ENCODE results near the gene RUFY1. TPM values are rescaled to one million over a fixed set of nuclear protein-coding genes. Genes with fewer than 3 reads are reported as not detected.

RUFY1 gene
- total RNA-seq, 2 experiments from 2014 or later, result 35.8 to 47.7 TPM

DNA sequence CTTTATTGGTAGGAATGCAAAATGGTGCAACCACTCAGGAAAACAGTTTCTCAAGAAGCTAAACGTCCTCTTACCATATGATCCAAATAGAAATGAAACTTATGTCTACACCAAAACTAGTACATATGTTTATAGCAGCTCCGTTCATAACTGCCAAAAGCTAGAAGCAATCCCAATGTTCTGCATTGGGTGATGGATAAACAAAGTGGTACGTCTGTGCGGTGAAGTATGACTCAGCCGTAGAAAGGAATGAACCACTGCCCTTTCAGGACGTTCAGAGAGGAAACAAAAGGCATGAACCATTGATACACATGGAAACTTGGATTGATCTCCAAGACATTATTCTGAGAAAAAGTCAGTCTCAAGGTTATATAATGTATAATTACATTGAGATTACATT lies 45.6 kb downstream of the RUFY1 start:
- BruUV-seq (replicated peaks), result no TSS peak
- no peaks in the 10 kb centered on the region for H4K20me1 ChIP-seq (ENCODE audit: insufficient read depth, low read length)
- no peaks in the 10 kb centered on the region for H3K4me1 ChIP-seq (ENCODE audit: insufficient read depth, low read length, poor library complexity, severe bottlenecking)
- no peaks in the 10 kb centered on the region for H3K9me3 ChIP-seq (ENCODE audit: low read length)
- H2AFZ ChIP-seq (ENCODE audit: low read length), result no peak overlapping the region
- POLR2A ChIA-PET, result no interaction called here
- no peak overlapping the region for H3K4me3 ChIP-seq (ENCODE audit: low read depth, low read length, poor library complexity, severe bottlenecking)
- H3K9me2 ChIP-seq (ENCODE audit: insufficient read depth, low read length), result no peaks in the 10 kb centered on the region
- CTCF ChIA-PET (ENCODE audit: unreplicated experiment), result no interaction called here
- H3K36me3 ChIP-seq (ENCODE audit: insufficient read depth, low read length), result peaks cover 91% of the 10 kb centered on the region
- TF ChIP-seq EZH2phosphoT487 (IDR thresholded peaks at IDR 0.05; ENCODE audit: borderline replicate concordance, low read depth, low read length), result no peak
- TF ChIP-seq, protein P1, sequence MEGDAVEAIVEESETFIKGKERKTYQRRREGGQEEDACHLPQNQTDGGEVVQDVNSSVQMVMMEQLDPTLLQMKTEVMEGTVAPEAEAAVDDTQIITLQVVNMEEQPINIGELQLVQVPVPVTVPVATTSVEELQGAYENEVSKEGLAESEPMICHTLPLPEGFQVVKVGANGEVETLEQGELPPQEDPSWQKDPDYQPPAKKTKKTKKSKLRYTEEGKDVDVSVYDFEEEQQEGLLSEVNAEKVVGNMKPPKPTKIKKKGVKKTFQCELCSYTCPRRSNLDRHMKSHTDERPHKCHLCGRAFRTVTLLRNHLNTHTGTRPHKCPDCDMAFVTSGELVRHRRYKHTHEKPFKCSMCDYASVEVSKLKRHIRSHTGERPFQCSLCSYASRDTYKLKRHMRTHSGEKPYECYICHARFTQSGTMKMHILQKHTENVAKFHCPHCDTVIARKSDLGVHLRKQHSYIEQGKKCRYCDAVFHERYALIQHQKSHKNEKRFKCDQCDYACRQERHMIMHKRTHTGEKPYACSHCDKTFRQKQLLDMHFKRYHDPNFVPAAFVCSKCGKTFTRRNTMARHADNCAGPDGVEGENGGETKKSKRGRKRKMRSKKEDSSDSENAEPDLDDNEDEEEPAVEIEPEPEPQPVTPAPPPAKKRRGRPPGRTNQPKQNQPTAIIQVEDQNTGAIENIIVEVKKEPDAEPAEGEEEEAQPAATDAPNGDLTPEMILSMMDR (conservative IDR thresholded peaks at IDR 0.05; ENCODE audit: low read length), result no peak
- H3K79me2 ChIP-seq (ENCODE audit: insufficient read depth, low read depth, low read length), result no peaks in the 10 kb centered on the region
- intact Hi-C loops (cut with micrococcal nuclease; ENCODE audit: unreplicated experiment), result no loop called here
- no peak overlapping the region for H3K27ac ChIP-seq (ENCODE audit: low read depth, low read length, poor library complexity, severe bottlenecking)
- no peak for DNase-seq (ENCODE audit: low spot score)
- no peak overlapping the region for H3K4me2 ChIP-seq (ENCODE audit: low read length)

GRCh38 chr5:179596421-179596820 lies 46.1 kb downstream of the RUFY1 start:
- H3K4me1 ChIP-seq (ENCODE audit: insufficient read depth, low read length, poor library complexity, severe bottlenecking), result no peaks in the 10 kb centered on the region
- no peak overlapping the region for H3K27ac ChIP-seq (ENCODE audit: low read depth, low read length, poor library complexity, severe bottlenecking)
- no peaks in the 10 kb centered on the region for H3K9me3 ChIP-seq (ENCODE audit: low read length)
- H4K20me1 ChIP-seq (ENCODE audit: insufficient read depth, low read length), result no peaks in the 10 kb centered on the region
- POLR2A ChIA-PET, result no interaction called here
- TF ChIP-seq, protein P1 (conservative IDR thresholded peaks at IDR 0.05; ENCODE audit: low read length), result no peak
- no peak for TF ChIP-seq EZH2phosphoT487 (IDR thresholded peaks at IDR 0.05; ENCODE audit: borderline replicate concordance, low read depth, low read length)
- H3K4me3 ChIP-seq (ENCODE audit: low read depth, low read length, poor library complexity, severe bottlenecking), result no peak overlapping the region
- peaks cover 89% of the 10 kb centered on the region for H3K36me3 ChIP-seq (ENCODE audit: insufficient read depth, low read length)
- CTCF ChIA-PET (ENCODE audit: unreplicated experiment), result no interaction called here
- H2AFZ ChIP-seq (ENCODE audit: low read length), result no peak overlapping the region
- DNase-seq (ENCODE audit: low spot score), result no peak
- BruUV-seq (replicated peaks), result no TSS peak
- H3K9me2 ChIP-seq (ENCODE audit: insufficient read depth, low read length), result no peaks in the 10 kb centered on the region
- intact Hi-C loops (cut with micrococcal nuclease; ENCODE audit: unreplicated experiment), result no loop called here
- no peaks in the 10 kb centered on the region for H3K79me2 ChIP-seq (ENCODE audit: insufficient read depth, low read depth, low read length)
- H3K4me2 ChIP-seq (ENCODE audit: low read length), result no peak overlapping the region

DNA sequence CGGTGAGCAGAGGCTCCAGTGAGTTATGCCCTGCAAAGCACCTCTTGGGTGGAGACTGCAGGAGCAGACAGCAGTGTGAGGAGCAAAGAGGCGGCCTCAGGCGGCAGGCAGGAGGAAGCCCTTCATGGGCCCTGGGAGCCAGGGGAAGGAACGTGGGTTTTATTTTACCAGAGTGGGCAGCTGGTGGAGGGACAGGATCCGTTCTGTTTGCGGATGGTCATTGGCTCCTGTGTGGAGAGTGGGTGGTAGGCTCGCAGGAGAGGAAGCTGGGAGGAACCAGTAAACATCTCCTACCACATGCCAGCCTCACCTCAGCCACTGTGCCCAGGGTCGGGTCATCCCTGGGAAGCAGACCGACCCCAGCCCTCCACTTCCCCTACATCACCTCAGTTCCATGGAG lies 48.7 kb downstream of the RUFY1 start:
- H3K36me3 ChIP-seq (ENCODE audit: insufficient read depth, low read length), result peaks cover 80% of the 10 kb centered on the region
- DNase-seq (ENCODE audit: low spot score), result no peak
- no TSS peak for BruUV-seq (replicated peaks)
- no peak overlapping the region for H3K4me3 ChIP-seq (ENCODE audit: low read depth, low read length, poor library complexity, severe bottlenecking)
- POLR2A ChIA-PET, result no interaction called here
- H4K20me1 ChIP-seq (ENCODE audit: insufficient read depth, low read length), result no peaks in the 10 kb centered on the region
- CTCF ChIA-PET (ENCODE audit: unreplicated experiment), result no interaction called here
- H3K4me1 ChIP-seq (ENCODE audit: insufficient read depth, low read length, poor library complexity, severe bottlenecking), result no peaks in the 10 kb centered on the region
- no peaks in the 10 kb centered on the region for H3K9me3 ChIP-seq (ENCODE audit: low read length)
- no peaks in the 10 kb centered on the region for H3K9me2 ChIP-seq (ENCODE audit: insufficient read depth, low read length)
- no peaks in the 10 kb centered on the region for H3K79me2 ChIP-seq (ENCODE audit: insufficient read depth, low read depth, low read length)
- H3K27ac ChIP-seq (ENCODE audit: low read depth, low read length, poor library complexity, severe bottlenecking), result no peak overlapping the region
- intact Hi-C loops (cut with micrococcal nuclease; ENCODE audit: unreplicated experiment), result no loop called here
- H2AFZ ChIP-seq (ENCODE audit: low read length), result no peak overlapping the region
- H3K4me2 ChIP-seq (ENCODE audit: low read length), result no peak overlapping the region
- TF ChIP-seq, protein P1 (conservative IDR thresholded peaks at IDR 0.05; ENCODE audit: low read length), result no peak
- TF ChIP-seq EZH2phosphoT487 (IDR thresholded peaks at IDR 0.05; ENCODE audit: borderline replicate concordance, low read depth, low read length), result no peak

All from OCI-LY7 (cell line).